GM12878 (cell line): ENCODE data around the gene NMUR1. TPM values are rescaled to one million over a fixed set of nuclear protein-coding genes. Genes with fewer than 3 reads are reported as not detected.

Experiments
- BMI1 ChIP-seq: fragments of 450-650 bp; IDR thresholded peaks from 2 replicates; pipeline ENCODE4 v1.6.1; 2016; ENCODE audit warnings: mild to moderate bottlenecking, moderate library complexity, borderline replicate concordance
- CBFB ChIP-seq: IDR thresholded peaks from 2 replicates; pipeline ENCODE4 v1.6.1; 2016; ENCODE audit warnings: antibody characterized with exemption, low read depth
- IRF3 ChIP-seq: fragments of 450-650 bp; IDR thresholded peaks from 2 replicates; pipeline ENCODE4 v1.6.1; 2014; ENCODE audit warnings: mild to moderate bottlenecking
- KDM1A ChIP-seq: fragments of 200-600 bp; sonication (generic); IDR thresholded peaks from 2 replicates; pipeline ENCODE4 v1.6.1; 2016; ENCODE audit warnings: borderline replicate concordance
- LARP7 ChIP-seq: fragments of 450-650 bp; IDR thresholded peaks from 2 replicates; pipeline ENCODE4 v1.6.1; 2017; ENCODE audit warnings: mild to moderate bottlenecking
- MLLT1 ChIP-seq: fragments of 450-650 bp; IDR thresholded peaks from 2 replicates; pipeline ENCODE4 v1.6.1; 2016; ENCODE audit warnings: mild to moderate bottlenecking
- MYC ChIP-seq: IDR thresholded peaks from 2 replicates; pipeline ENCODE4 v1.6.1; 2011; ENCODE audit warnings: mild to moderate bottlenecking, low read length, moderate library complexity, inconsistent platforms; ENCODE audit not compliant: insufficient read depth, insufficient replicate concordance, insufficient read length, severe bottlenecking
- NFYA ChIP-seq: IDR thresholded peaks from 2 replicates; pipeline ENCODE4 v1.6.1; 2011; ENCODE audit warnings: low read depth, mild to moderate bottlenecking, low read length, improper control_type of control experiment, borderline replicate concordance
- NR2C1 ChIP-seq: fragments of 450-650 bp; IDR thresholded peaks from 2 replicates; pipeline ENCODE4 v1.6.1; 2017; ENCODE audit warnings: antibody characterized with exemption, mild to moderate bottlenecking, moderate library complexity
- POLR2AphosphoS2 ChIP-seq: IDR thresholded peaks from 2 replicates; pipeline ENCODE4 v1.6.1; 2011; ENCODE audit warnings: low read depth, mild to moderate bottlenecking, low read length, improper control_type of control experiment, moderate library complexity
- RB1 ChIP-seq: fragments of 450-650 bp; formaldehyde crosslinking; IDR thresholded peaks from 2 replicates; pipeline ENCODE4 v1.6.1; 2017; ENCODE audit warnings: mild to moderate bottlenecking, borderline replicate concordance
- SP1 ChIP-seq: IDR thresholded peaks from one replicate; pipeline ENCODE4 v1.6.1; 2011; ENCODE audit warnings: low read depth, low read length
- SUZ12 ChIP-seq: fragments of 200-600 bp; sonication (generic); IDR thresholded peaks from one replicate; pipeline ENCODE4 v1.6.1; 2018; ENCODE audit warnings: antibody characterized with exemption, mild to moderate bottlenecking; ENCODE audit not compliant: unreplicated experiment
- YY1 ChIP-seq: IDR thresholded peaks from 2 replicates; pipeline ENCODE4 v1.6.1; 2011; ENCODE audit warnings: low read depth, mild to moderate bottlenecking, low read length
- ZBED1 ChIP-seq: IDR thresholded peaks from 2 replicates; pipeline ENCODE4 v1.6.1; 2016; ENCODE audit warnings: borderline replicate concordance
- ZNF274 ChIP-seq: IDR thresholded peaks from one replicate; pipeline ENCODE4 v1.8.0; 2011; ENCODE audit not compliant: insufficient read length, insufficient read depth
- polyA plus RNA-seq, 11 experiments: library from polyadenylated mRNA; depleted of rRNA in 4 of 11; unstranded in 6 of 11; stranded (reverse) in 5 of 11; fragments of >200 nt; fragmentation: Nextera tagmentation in 4 of 11; fragmentation: Illumina TruSeq in 1 of 11; extraction: Ambion mirVana in 4 of 11; extraction: Trizol in 1 of 11; gene quantifications; 1 replicate in 1 of 11; 2 replicates in 10 of 11; pipeline versions ENCODE4 v1.2.1 to v1.2.3, GENCODE V29; 2011 to 2016; ENCODE audit warnings: inconsistent platforms in 2 of 11, missing spikeins in 2 of 11, low read depth in 1 of 11
- total RNA-seq, 4 experiments: library from RNA; depleted of rRNA in 3 of 4; stranded (reverse); fragments of >200 nt in 3 of 4; fragmentation: Illumina TruSeq in 1 of 4; extraction: Trizol in 1 of 4; gene quantifications; 2 replicates each; pipeline versions ENCODE4 v1.2.1 to v1.2.3, GENCODE V29; 2013 to 2021
- TF ChIP-seq, protein P1 (sequence below): IDR thresholded peaks from 2 replicates; pipeline ENCODE4 v1.6.1; 2011; ENCODE audit warnings: borderline replicate concordance, low read depth, mild to moderate bottlenecking, moderate library complexity, low read length; ENCODE audit not compliant: insufficient read depth, poor library complexity, severe bottlenecking
- TF ChIP-seq, protein P2 (sequence below): fragments of 450-650 bp; IDR thresholded peaks from 2 replicates; pipeline ENCODE4 v1.6.1; 2017; ENCODE audit warnings: antibody characterized with exemption, mild to moderate bottlenecking, moderate library complexity
- TF ChIP-seq, protein P3 (sequence below): fragments of 450-650 bp; IDR thresholded peaks from 2 replicates; pipeline ENCODE4 v1.6.1; 2016; ENCODE audit warnings: mild to moderate bottlenecking, moderate library complexity, borderline replicate concordance

NMUR1 gene
- total and polyA plus RNA-seq, 10 of the 15 experiments (the other 5 are each of a cell fraction or from before 2014, with no cell fraction given): under 0.01 to 0.08 (median 0.02) TPM; not detected in 5

GRCh38 chr2:231557571-231558217 lies 27.4 kb upstream of the NMUR1 start (continued):
- TF ChIP-seq YY1 (peak; percentile 26; the same call in 1 of the 2 replicates), MLLT1 (no peak), SUZ12 (no peak), ZNF274 (no peak), LARP7 (peak; percentile 59; the same call in 1 of the 2 replicates), CBFB (no peak), RB1 (no peak), BMI1 (no peak), MYC (no peak), SP1 (no peak), KDM1A (no peak), NFYA (no peak), IRF3 (no peak), NR2C1 (no peak), POLR2AphosphoS2 (no peak), ZBED1 (no peak)
- TF ChIP-seq, protein P1, sequence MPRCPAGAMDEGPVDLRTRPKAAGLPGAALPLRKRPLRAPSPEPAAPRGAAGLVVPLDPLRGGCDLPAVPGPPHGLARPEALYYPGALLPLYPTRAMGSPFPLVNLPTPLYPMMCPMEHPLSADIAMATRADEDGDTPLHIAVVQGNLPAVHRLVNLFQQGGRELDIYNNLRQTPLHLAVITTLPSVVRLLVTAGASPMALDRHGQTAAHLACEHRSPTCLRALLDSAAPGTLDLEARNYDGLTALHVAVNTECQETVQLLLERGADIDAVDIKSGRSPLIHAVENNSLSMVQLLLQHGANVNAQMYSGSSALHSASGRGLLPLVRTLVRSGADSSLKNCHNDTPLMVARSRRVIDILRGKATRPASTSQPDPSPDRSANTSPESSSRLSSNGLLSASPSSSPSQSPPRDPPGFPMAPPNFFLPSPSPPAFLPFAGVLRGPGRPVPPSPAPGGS: no peak
- TF ChIP-seq, protein P2, sequence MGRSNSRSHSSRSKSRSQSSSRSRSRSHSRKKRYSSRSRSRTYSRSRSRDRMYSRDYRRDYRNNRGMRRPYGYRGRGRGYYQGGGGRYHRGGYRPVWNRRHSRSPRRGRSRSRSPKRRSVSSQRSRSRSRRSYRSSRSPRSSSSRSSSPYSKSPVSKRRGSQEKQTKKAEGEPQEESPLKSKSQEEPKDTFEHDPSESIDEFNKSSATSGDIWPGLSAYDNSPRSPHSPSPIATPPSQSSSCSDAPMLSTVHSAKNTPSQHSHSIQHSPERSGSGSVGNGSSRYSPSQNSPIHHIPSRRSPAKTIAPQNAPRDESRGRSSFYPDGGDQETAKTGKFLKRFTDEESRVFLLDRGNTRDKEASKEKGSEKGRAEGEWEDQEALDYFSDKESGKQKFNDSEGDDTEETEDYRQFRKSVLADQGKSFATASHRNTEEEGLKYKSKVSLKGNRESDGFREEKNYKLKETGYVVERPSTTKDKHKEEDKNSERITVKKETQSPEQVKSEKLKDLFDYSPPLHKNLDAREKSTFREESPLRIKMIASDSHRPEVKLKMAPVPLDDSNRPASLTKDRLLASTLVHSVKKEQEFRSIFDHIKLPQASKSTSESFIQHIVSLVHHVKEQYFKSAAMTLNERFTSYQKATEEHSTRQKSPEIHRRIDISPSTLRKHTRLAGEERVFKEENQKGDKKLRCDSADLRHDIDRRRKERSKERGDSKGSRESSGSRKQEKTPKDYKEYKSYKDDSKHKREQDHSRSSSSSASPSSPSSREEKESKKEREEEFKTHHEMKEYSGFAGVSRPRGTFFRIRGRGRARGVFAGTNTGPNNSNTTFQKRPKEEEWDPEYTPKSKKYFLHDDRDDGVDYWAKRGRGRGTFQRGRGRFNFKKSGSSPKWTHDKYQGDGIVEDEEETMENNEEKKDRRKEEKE: no peak
- TF ChIP-seq, protein P3, sequence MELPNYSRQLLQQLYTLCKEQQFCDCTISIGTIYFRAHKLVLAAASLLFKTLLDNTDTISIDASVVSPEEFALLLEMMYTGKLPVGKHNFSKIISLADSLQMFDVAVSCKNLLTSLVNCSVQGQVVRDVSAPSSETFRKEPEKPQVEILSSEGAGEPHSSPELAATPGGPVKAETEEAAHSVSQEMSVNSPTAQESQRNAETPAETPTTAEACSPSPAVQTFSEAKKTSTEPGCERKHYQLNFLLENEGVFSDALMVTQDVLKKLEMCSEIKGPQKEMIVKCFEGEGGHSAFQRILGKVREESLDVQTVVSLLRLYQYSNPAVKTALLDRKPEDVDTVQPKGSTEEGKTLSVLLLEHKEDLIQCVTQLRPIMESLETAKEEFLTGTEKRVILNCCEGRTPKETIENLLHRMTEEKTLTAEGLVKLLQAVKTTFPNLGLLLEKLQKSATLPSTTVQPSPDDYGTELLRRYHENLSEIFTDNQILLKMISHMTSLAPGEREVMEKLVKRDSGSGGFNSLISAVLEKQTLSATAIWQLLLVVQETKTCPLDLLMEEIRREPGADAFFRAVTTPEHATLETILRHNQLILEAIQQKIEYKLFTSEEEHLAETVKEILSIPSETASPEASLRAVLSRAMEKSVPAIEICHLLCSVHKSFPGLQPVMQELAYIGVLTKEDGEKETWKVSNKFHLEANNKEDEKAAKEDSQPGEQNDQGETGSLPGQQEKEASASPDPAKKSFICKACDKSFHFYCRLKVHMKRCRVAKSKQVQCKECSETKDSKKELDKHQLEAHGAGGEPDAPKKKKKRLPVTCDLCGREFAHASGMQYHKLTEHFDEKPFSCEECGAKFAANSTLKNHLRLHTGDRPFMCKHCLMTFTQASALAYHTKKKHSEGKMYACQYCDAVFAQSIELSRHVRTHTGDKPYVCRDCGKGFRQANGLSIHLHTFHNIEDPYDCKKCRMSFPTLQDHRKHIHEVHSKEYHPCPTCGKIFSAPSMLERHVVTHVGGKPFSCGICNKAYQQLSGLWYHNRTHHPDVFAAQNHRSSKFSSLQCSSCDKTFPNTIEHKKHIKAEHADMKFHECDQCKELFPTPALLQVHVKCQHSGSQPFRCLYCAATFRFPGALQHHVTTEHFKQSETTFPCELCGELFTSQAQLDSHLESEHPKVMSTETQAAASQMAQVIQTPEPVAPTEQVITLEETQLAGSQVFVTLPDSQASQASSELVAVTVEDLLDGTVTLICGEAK: no peak
